ENCODE data around the gene PLCB1. TPM values are rescaled to one million over a fixed set of nuclear protein-coding genes. Genes with fewer than 3 reads are reported as not detected.
"Not testable (repeated sequence)": the region's sequence is repeated elsewhere in the genome, so short reads cannot be mapped to it uniquely, and the experiment has no call there.

PLCB1 gene
- total RNA-seq, 1 experiment from 2014 or later, result 5.8 TPM

- no peak overlapping the region for H3K4me3 ChIP-seq (ENCODE audit: insufficient read depth, low read depth, low read length)
- H3K27me3 ChIP-seq (ENCODE audit: control insufficient read depth, insufficient read depth, low read length), result no peaks in the 10 kb centered on the region
- no peak for DNase-seq
- H3K36me3 ChIP-seq (replicated peaks; ENCODE audit: control insufficient read depth, insufficient read depth, low read length), result no peaks in the 10 kb centered on the region
Observed at GRCh38 chr20:8851446-8851845, 719.4 kb downstream of the PLCB1 start.

- not testable (repeated sequence) for H3K27me3 ChIP-seq (ENCODE audit: control insufficient read depth, insufficient read depth, low read length); H3K4me3 ChIP-seq (ENCODE audit: insufficient read depth, low read depth, low read length); H3K36me3 ChIP-seq (replicated peaks; ENCODE audit: control insufficient read depth, insufficient read depth, low read length); DNase-seq
Observed at GRCh38 chr20:8851919-8852318, 719.9 kb downstream of the PLCB1 start.

- not testable (repeated sequence) for DNase-seq; H3K4me3 ChIP-seq (ENCODE audit: insufficient read depth, low read depth, low read length); H3K36me3 ChIP-seq (replicated peaks; ENCODE audit: control insufficient read depth, insufficient read depth, low read length); H3K27me3 ChIP-seq (ENCODE audit: control insufficient read depth, insufficient read depth, low read length)
Observed at GRCh38 chr20:8853211-8853610, 721.1 kb downstream of the PLCB1 start.

GRCh38 chr20:8853805-8854338, 721.8 kb downstream of the PLCB1 start:
- H3K36me3 ChIP-seq (replicated peaks; ENCODE audit: control insufficient read depth, insufficient read depth, low read length), result no peaks in the 10 kb centered on the region
- DNase-seq, result peak; percentile 54
- H3K27me3 ChIP-seq (ENCODE audit: control insufficient read depth, insufficient read depth, low read length), result no peaks in the 10 kb centered on the region
- H3K4me3 ChIP-seq (ENCODE audit: insufficient read depth, low read depth, low read length), result no peak overlapping the region

- DNase-seq, result peak; percentile 11
- H3K4me3 ChIP-seq (ENCODE audit: insufficient read depth, low read depth, low read length), result no peak overlapping the region
Observed at GRCh38 chr20:8854571-8854970, 722.5 kb downstream of the PLCB1 start.

GRCh38 chr20:8855315-8855714, 723.2 kb downstream of the PLCB1 start:
- no peaks in the 10 kb centered on the region for H3K36me3 ChIP-seq (replicated peaks; ENCODE audit: control insufficient read depth, insufficient read depth, low read length)
- no peaks in the 10 kb centered on the region for H3K27me3 ChIP-seq (ENCODE audit: control insufficient read depth, insufficient read depth, low read length)
- DNase-seq, result no peak
- no peak overlapping the region for H3K4me3 ChIP-seq (ENCODE audit: insufficient read depth, low read depth, low read length)

More at GRCh38 chr20:8854571-8854970, 722.5 kb downstream of the PLCB1 start:
- H3K27me3 ChIP-seq (ENCODE audit: control insufficient read depth, insufficient read depth, low read length), result no peaks in the 10 kb centered on the region
- H3K36me3 ChIP-seq (replicated peaks; ENCODE audit: control insufficient read depth, insufficient read depth, low read length), result no peaks in the 10 kb centered on the region

GRCh38 chr20:8856668-8857067, 724.6 kb downstream of the PLCB1 start:
- H3K4me3 ChIP-seq (ENCODE audit: insufficient read depth, low read depth, low read length), result no peak overlapping the region
- no peaks in the 10 kb centered on the region for H3K36me3 ChIP-seq (replicated peaks; ENCODE audit: control insufficient read depth, insufficient read depth, low read length)
- DNase-seq, result no peak
- H3K27me3 ChIP-seq (ENCODE audit: control insufficient read depth, insufficient read depth, low read length), result no peaks in the 10 kb centered on the region

GRCh38 chr20:8858181-8858787, 726.2 kb downstream of the PLCB1 start:
- Histone ChIP-seq H3K36me3 (replicated peaks; ENCODE audit: control insufficient read depth, insufficient read depth, low read length) (no peaks in the 10 kb centered on the region), H3K27me3 (ENCODE audit: control insufficient read depth, insufficient read depth, low read length) (no peaks in the 10 kb centered on the region), H3K4me3 (ENCODE audit: insufficient read depth, low read depth, low read length) (no peak overlapping the region)
- no peak for DNase-seq

GRCh38 chr20:8860011-8860495, 728.0 kb downstream of the PLCB1 start:
- Histone ChIP-seq H3K27me3 (ENCODE audit: control insufficient read depth, insufficient read depth, low read length) (no peaks in the 10 kb centered on the region), H3K4me3 (ENCODE audit: insufficient read depth, low read depth, low read length) (no peak overlapping the region), H3K36me3 (replicated peaks; ENCODE audit: control insufficient read depth, insufficient read depth, low read length) (no peaks in the 10 kb centered on the region)
- DNase-seq, result no peak

- Histone ChIP-seq H3K4me3 (ENCODE audit: insufficient read depth, low read depth, low read length) (no peak overlapping the region), H3K27me3 (ENCODE audit: control insufficient read depth, insufficient read depth, low read length) (no peaks in the 10 kb centered on the region), H3K36me3 (replicated peaks; ENCODE audit: control insufficient read depth, insufficient read depth, low read length) (no peaks in the 10 kb centered on the region)
- no peak for DNase-seq
Observed at GRCh38 chr20:8862092-8862491, 730.0 kb downstream of the PLCB1 start.

- no peaks in the 10 kb centered on the region for H3K27me3 ChIP-seq (ENCODE audit: control insufficient read depth, insufficient read depth, low read length)
- DNase-seq, result no peak
- H3K36me3 ChIP-seq (replicated peaks; ENCODE audit: control insufficient read depth, insufficient read depth, low read length), result no peaks in the 10 kb centered on the region
- no peak overlapping the region for H3K4me3 ChIP-seq (ENCODE audit: insufficient read depth, low read depth, low read length)
Observed at GRCh38 chr20:8865636-8866035, 733.6 kb downstream of the PLCB1 start.

GRCh38 chr20:8867038-8867740, 735.1 kb downstream of the PLCB1 start:
- Histone ChIP-seq H3K36me3 (replicated peaks; ENCODE audit: control insufficient read depth, insufficient read depth, low read length) (no peaks in the 10 kb centered on the region), H3K4me3 (ENCODE audit: insufficient read depth, low read depth, low read length) (no peak overlapping the region), H3K27me3 (ENCODE audit: control insufficient read depth, insufficient read depth, low read length) (no peaks in the 10 kb centered on the region)
- DNase-seq, result no peak

GRCh38 chr20:8870652-8871051, 738.6 kb downstream of the PLCB1 start:
- no peaks in the 10 kb centered on the region for H3K27me3 ChIP-seq (ENCODE audit: control insufficient read depth, insufficient read depth, low read length)

GRCh38 chr20:8874437-8874836, 742.4 kb downstream of the PLCB1 start:
- H3K36me3 ChIP-seq (replicated peaks; ENCODE audit: control insufficient read depth, insufficient read depth, low read length), result no peaks in the 10 kb centered on the region
- no peaks in the 10 kb centered on the region for H3K27me3 ChIP-seq (ENCODE audit: control insufficient read depth, insufficient read depth, low read length)
- no peak overlapping the region for H3K4me3 ChIP-seq (ENCODE audit: insufficient read depth, low read depth, low read length)
- no peak for DNase-seq

More at GRCh38 chr20:8870652-8871051, 738.6 kb downstream of the PLCB1 start:
- no peak overlapping the region for H3K4me3 ChIP-seq (ENCODE audit: insufficient read depth, low read depth, low read length)
- no peaks in the 10 kb centered on the region for H3K36me3 ChIP-seq (replicated peaks; ENCODE audit: control insufficient read depth, insufficient read depth, low read length)
- no peak for DNase-seq

GRCh38 chr20:8875586-8875985, 743.5 kb downstream of the PLCB1 start:
- DNase-seq, result no peak
- H3K4me3 ChIP-seq (ENCODE audit: insufficient read depth, low read depth, low read length), result no peak overlapping the region
- H3K36me3 ChIP-seq (replicated peaks; ENCODE audit: control insufficient read depth, insufficient read depth, low read length), result no peaks in the 10 kb centered on the region
- H3K27me3 ChIP-seq (ENCODE audit: control insufficient read depth, insufficient read depth, low read length), result no peaks in the 10 kb centered on the region

Data from H7 (cell line).